Endothelial cell (in vitro differentiated cells): ENCODE measurements around the gene TECTA. TPM values are rescaled to one million over a fixed set of nuclear protein-coding genes. Genes with fewer than 3 reads are reported as not detected.

Experiments
- DNase-seq: peaks from one replicate; pipeline ENCODE4 v3.0.0; 2021; ENCODE audit warnings: low spot score
- H3K27ac Mint-ChIP-seq: one replicate; pipeline ENCODE4 v1.8.0; 2021; ENCODE audit warnings: mixed read lengths, inconsistent platforms; ENCODE audit not compliant: unreplicated experiment
- H3K27me3 Mint-ChIP-seq: one replicate; pipeline ENCODE4 v1.8.0; 2021; ENCODE audit warnings: mild to moderate bottlenecking, moderate library complexity, mixed read lengths, inconsistent platforms; ENCODE audit not compliant: unreplicated experiment
- H3K36me3 Mint-ChIP-seq: one replicate; pipeline ENCODE4 v1.8.0; 2021; ENCODE audit warnings: mild to moderate bottlenecking, low read depth, mixed read lengths, inconsistent platforms; ENCODE audit not compliant: unreplicated experiment
- H3K4me1 Mint-ChIP-seq: one replicate; pipeline ENCODE4 v1.8.0; 2021; ENCODE audit warnings: mild to moderate bottlenecking, mixed read lengths, inconsistent platforms; ENCODE audit not compliant: unreplicated experiment
- H3K4me3 Mint-ChIP-seq: one replicate; pipeline ENCODE4 v1.8.0; 2021; ENCODE audit warnings: mild to moderate bottlenecking, mixed read lengths, inconsistent platforms; ENCODE audit not compliant: unreplicated experiment
- H3K9me3 Mint-ChIP-seq: one replicate; pipeline ENCODE4 v1.8.0; 2021; ENCODE audit warnings: mixed read lengths, inconsistent platforms; ENCODE audit not compliant: unreplicated experiment
- total RNA-seq: library from RNA; stranded (reverse); fragmentation: NEBNext Ultra II Directional; extraction: Animal tissue kit (Norgen Biotek cat#: 25700); gene quantifications from one replicate; pipeline ENCODE4 v1.2.1, GENCODE V29; 2021; ENCODE audit not compliant: unreplicated experiment
- TF ChIP-seq, protein P1 (sequence below): fragments of 200-600 bp; sonication (generic); IDR thresholded peaks from one replicate; pipeline ENCODE4 v1.5.0; 2021; ENCODE audit warnings: antibody characterized with exemption; ENCODE audit not compliant: unreplicated experiment

Gene TECTA
- total RNA-seq, 1 donor from 2014 or later, result 2.2 TPM

- no peak overlapping the region for H3K4me3 Mint-ChIP-seq
- H3K9me3 Mint-ChIP-seq, result no peaks in the 10 kb centered on the region
- no peaks in the 10 kb centered on the region for H3K36me3 Mint-ChIP-seq
- no peak for DNase-seq
- H3K27ac Mint-ChIP-seq, result no peak overlapping the region
- TF ChIP-seq, protein P1, sequence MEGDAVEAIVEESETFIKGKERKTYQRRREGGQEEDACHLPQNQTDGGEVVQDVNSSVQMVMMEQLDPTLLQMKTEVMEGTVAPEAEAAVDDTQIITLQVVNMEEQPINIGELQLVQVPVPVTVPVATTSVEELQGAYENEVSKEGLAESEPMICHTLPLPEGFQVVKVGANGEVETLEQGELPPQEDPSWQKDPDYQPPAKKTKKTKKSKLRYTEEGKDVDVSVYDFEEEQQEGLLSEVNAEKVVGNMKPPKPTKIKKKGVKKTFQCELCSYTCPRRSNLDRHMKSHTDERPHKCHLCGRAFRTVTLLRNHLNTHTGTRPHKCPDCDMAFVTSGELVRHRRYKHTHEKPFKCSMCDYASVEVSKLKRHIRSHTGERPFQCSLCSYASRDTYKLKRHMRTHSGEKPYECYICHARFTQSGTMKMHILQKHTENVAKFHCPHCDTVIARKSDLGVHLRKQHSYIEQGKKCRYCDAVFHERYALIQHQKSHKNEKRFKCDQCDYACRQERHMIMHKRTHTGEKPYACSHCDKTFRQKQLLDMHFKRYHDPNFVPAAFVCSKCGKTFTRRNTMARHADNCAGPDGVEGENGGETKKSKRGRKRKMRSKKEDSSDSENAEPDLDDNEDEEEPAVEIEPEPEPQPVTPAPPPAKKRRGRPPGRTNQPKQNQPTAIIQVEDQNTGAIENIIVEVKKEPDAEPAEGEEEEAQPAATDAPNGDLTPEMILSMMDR, result no peak
- peaks cover 2% of the 10 kb centered on the region for H3K27me3 Mint-ChIP-seq
- no peaks in the 10 kb centered on the region for H3K4me1 Mint-ChIP-seq
These were observed 1.2 kb upstream of the TECTA start for GRCh38 chr11:121099885-121100284.

- H3K9me3 Mint-ChIP-seq, result no peaks in the 10 kb centered on the region
These were observed 3.3 kb downstream of the TECTA start for GRCh38 chr11:121104312-121104762.

GRCh38 chr11:121105063-121105480, 4.0 kb downstream of the TECTA start:
- Mint-ChIP-seq H3K36me3 (no peaks in the 10 kb centered on the region), H3K27ac (no peak overlapping the region), H3K4me3 (no peak overlapping the region), H3K9me3 (no peaks in the 10 kb centered on the region), H3K4me1 (no peaks in the 10 kb centered on the region), H3K27me3 (peaks cover 1% of the 10 kb centered on the region)
- DNase-seq, result no peak
- TF ChIP-seq, protein P1, result no peak

More at GRCh38 chr11:121104312-121104762, 3.3 kb downstream of the TECTA start:
- Mint-ChIP-seq H3K27ac (no peak overlapping the region), H3K4me1 (no peaks in the 10 kb centered on the region), H3K27me3 (peaks cover 1% of the 10 kb centered on the region), H3K4me3 (no peak overlapping the region), H3K36me3 (no peaks in the 10 kb centered on the region)
- DNase-seq, result peak; percentile 11
- TF ChIP-seq, protein P1, result peak; percentile 38

- Mint-ChIP-seq H3K27ac (no peak overlapping the region), H3K27me3 (peaks cover 1% of the 10 kb centered on the region)
These were observed 4.6 kb downstream of the TECTA start for GRCh38 chr11:121105481-121106195.

DNA sequence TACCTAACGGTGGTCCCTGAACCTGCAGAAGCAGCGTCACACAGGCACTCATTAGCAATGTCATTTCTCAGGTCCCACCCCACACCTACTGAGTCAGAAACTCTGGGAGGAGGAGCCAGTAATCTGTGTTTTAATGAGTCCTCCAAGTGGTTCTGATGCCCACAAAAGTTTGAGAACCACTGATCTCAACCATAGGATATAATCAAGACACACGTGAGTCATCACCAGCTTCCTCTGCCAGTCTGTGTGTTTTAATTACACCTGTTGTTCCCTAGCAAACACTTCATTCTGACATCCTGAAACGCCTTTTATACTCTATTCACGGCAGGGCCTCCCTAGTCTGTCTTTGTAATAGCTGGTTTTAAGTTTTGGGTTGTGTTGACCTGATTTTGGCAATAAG, 5.8 kb downstream of the TECTA start:
- TF ChIP-seq, protein P1, result no peak
- Mint-ChIP-seq H3K4me3 (no peak overlapping the region), H3K27me3 (peaks cover 1% of the 10 kb centered on the region), H3K27ac (no peak overlapping the region), H3K36me3 (no peaks in the 10 kb centered on the region), H3K4me1 (no peaks in the 10 kb centered on the region), H3K9me3 (no peaks in the 10 kb centered on the region)
- no peak for DNase-seq

More at GRCh38 chr11:121105481-121106195, 4.6 kb downstream of the TECTA start:
- DNase-seq, result no peak
- Mint-ChIP-seq H3K4me3 (no peak overlapping the region), H3K4me1 (no peaks in the 10 kb centered on the region), H3K9me3 (no peaks in the 10 kb centered on the region), H3K36me3 (no peaks in the 10 kb centered on the region)
- TF ChIP-seq, protein P1, result no peak
